Uterus (tissue), 2 donors: ENCODE data around the gene MRE11.

ENCODE experiments used
- POLR2A ChIP-seq, 2 donors: fragments of 450-650 bp; IDR thresholded peaks; one replicate each; pipeline ENCODE4 v1.6.1; 2016; ENCODE audit warnings: antibody characterized with exemption in 2 of 2, mild to moderate bottlenecking in 1 of 2, moderate library complexity in 1 of 2
- TF ChIP-seq, protein P1 (sequence below), 4 experiments: fragments of 200-600 bp in 2 of 4; fragments of 450-650 bp in 2 of 4; sonication (generic) in 2 of 4; IDR thresholded peaks; one replicate each; pipeline ENCODE4 v1.5.1; 2016 to 2019; ENCODE audit warnings: antibody characterized with exemption in 4 of 4, mild to moderate bottlenecking in 2 of 4, moderate library complexity in 1 of 4

DNA sequence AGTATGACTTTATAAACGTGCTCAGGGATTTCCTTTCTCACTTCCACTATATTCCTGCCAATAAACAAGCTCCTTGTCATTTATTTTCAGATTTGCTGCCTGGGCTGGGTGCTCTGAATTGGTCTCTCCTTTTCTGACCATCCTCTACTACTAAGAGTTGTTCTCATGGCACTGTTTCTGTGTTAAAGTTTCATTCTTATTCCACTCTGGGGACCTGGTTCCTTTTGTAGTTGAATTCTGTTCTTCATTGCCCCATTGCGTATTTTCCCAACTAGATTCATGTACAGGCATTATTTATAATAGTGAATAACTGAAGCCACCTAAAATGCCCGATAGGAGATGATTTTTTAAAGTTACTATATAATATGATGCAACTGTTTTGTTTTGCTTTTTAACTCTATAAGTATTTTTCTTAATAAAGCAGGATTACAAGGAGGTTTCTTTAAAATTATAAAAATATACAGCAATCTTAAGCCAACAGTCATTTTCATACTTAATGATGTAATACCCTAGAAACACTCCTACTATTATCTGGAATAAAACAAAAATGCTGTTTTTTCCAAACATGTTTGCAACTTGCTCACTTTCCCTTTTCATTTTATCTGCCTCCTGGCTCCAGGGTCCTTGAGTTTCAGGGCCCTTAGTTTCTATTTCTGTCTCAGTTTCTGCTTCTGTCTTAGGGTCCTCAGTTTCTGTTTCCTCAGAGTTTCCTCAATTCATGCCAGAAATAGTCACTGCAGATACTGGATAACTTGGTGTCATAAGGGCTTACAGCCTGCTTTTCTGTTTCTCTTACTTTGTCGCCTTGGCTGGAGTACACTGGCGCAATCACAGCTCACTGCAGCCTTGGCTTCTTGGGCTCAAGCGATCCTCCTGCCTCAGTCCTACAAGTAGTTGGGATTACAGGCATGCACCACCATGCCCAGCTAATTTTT, 40.3 kb upstream of the MRE11 start:
- TF ChIP-seq, protein P1, sequence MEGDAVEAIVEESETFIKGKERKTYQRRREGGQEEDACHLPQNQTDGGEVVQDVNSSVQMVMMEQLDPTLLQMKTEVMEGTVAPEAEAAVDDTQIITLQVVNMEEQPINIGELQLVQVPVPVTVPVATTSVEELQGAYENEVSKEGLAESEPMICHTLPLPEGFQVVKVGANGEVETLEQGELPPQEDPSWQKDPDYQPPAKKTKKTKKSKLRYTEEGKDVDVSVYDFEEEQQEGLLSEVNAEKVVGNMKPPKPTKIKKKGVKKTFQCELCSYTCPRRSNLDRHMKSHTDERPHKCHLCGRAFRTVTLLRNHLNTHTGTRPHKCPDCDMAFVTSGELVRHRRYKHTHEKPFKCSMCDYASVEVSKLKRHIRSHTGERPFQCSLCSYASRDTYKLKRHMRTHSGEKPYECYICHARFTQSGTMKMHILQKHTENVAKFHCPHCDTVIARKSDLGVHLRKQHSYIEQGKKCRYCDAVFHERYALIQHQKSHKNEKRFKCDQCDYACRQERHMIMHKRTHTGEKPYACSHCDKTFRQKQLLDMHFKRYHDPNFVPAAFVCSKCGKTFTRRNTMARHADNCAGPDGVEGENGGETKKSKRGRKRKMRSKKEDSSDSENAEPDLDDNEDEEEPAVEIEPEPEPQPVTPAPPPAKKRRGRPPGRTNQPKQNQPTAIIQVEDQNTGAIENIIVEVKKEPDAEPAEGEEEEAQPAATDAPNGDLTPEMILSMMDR (IDR thresholded peaks at IDR 0.05): no peak
- no peak for TF ChIP-seq POLR2A (IDR thresholded peaks at IDR 0.05)
